ENCODE measurements around the gene PLBD1. TPM values are rescaled to one million over a fixed set of nuclear protein-coding genes. Genes with fewer than 3 reads are reported as not detected.

PLBD1 gene
- total and polyA plus RNA-seq, 8 donors: 3.2 to 35.4 (median 11.3) TPM

GRCh38 chr12:14573118-14573517, 5.4 kb upstream of the PLBD1 start:
- no peak for ATAC-seq
- no peak for TF ChIP-seq CTCF (IDR thresholded peaks at IDR 0.05)
- no peak for DNase-seq
- FAIRE-seq: no peak
- H3K9me3 ChIP-seq: no peaks in the 10 kb centered on the region
- 67 to 75% methylated on average over 5 of the region's 5 CpGs for WGBS, 2 donors
- no peak overlapping the region for H3K27ac ChIP-seq
- H3K4me1 ChIP-seq: peaks cover 3 to 8% (median 6%) of the 10 kb centered on the region in 3 donors
- no peaks in the 10 kb centered on the region for H3K27me3 ChIP-seq
- no peak overlapping the region for H3K4me3 ChIP-seq
- intact Hi-C loops (cut with DNase I): no loop called here
- no peaks in the 10 kb centered on the region for H3K36me3 ChIP-seq

- no peaks in the 10 kb centered on the region for H3K9me3 ChIP-seq
- intact Hi-C loops (cut with DNase I): no loop called here
- TF ChIP-seq CTCF (IDR thresholded peaks at IDR 0.05): no peak
- H3K4me3 ChIP-seq: no peak overlapping the region
- DNase-seq (no peak), FAIRE-seq (no peak), ATAC-seq (no peak)
- no peaks in the 10 kb centered on the region for H3K36me3 ChIP-seq
- no peak overlapping the region for H3K27ac ChIP-seq
- 81 to 82% methylated on average over 4 of the region's 4 CpGs for WGBS, 2 donors
- peaks cover 3 to 8% (median 6%) of the 10 kb centered on the region in 3 donors for H3K4me1 ChIP-seq
- H3K27me3 ChIP-seq: no peaks in the 10 kb centered on the region
Observed at GRCh38 chr12:14572401-14572800, 4.7 kb upstream of the PLBD1 start.

DNA sequence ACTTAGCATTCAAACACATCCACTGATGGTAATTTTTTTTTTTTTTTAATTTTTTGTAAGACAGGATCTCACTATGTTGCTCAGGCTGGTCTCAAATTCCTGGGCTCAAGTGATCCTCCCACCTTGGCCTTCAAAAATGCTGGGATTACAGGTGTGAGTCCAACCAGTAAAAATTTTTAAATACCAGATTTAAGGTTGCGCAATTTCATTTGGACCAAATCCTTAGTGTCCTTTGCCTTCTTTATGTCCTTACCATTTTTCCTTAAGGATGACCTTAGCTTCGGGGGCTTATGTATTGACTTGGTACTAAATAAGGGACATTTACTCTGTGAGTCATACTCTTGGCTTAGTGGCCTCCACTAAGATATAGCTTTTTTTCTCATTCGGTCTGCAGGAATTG, 4.1 kb upstream of the PLBD1 start:
- no peaks in the 10 kb centered on the region for H3K27me3 ChIP-seq
- FAIRE-seq: no peak

DNA sequence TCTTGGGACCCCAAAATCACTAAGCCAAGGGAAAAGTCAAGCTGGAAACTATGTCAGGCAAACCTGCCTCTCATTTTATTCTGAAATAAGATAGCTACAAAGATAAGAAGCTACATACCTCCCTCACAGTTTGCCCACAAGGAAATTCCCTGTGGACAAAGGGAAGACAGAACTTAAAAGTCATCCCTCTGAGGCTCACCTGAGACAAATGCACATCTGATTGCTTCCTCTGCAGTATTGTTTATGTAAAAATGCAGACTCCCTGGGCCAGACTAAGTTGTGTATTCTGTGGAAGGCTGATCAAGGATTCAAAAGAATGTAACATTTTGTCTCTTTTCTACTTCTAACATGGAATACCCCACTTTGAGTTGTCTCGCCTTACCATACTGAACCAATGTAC, 2.5 kb upstream of the PLBD1 start:
- H3K4me3 ChIP-seq: no peak overlapping the region
- H3K27ac ChIP-seq: no peak overlapping the region
- H3K9me3 ChIP-seq: no peaks in the 10 kb centered on the region
- WGBS, 2 donors: 96 to 97% methylated on average over 1 of the region's 1 CpG
- DNase-seq (no peak), FAIRE-seq (no peak), ATAC-seq (no peak)
- no peaks in the 10 kb centered on the region for H3K27me3 ChIP-seq
- intact Hi-C loops (cut with DNase I): no loop called here
- H3K4me1 ChIP-seq: peaks cover 3 to 21% (median 6%) of the 10 kb centered on the region in 3 donors
- no peak for TF ChIP-seq CTCF (IDR thresholded peaks at IDR 0.05)
- H3K36me3 ChIP-seq: no peaks in the 10 kb centered on the region

More for the DNA sequence above, 4.1 kb upstream of the PLBD1 start:
- DNase-seq (no peak), ATAC-seq (no peak)
- Histone ChIP-seq H3K9me3 (no peaks in the 10 kb centered on the region), H3K4me1 (peaks cover 3 to 8% (median 6%) of the 10 kb centered on the region in 3 donors), H3K4me3 (no peak overlapping the region), H3K27ac (no peak overlapping the region), H3K36me3 (no peaks in the 10 kb centered on the region)
- WGBS, 2 donors: 55 to 64% methylated on average over 3 of the region's 3 CpGs
- intact Hi-C loops (cut with DNase I): no loop called here
- no peak for TF ChIP-seq CTCF (IDR thresholded peaks at IDR 0.05)

DNA sequence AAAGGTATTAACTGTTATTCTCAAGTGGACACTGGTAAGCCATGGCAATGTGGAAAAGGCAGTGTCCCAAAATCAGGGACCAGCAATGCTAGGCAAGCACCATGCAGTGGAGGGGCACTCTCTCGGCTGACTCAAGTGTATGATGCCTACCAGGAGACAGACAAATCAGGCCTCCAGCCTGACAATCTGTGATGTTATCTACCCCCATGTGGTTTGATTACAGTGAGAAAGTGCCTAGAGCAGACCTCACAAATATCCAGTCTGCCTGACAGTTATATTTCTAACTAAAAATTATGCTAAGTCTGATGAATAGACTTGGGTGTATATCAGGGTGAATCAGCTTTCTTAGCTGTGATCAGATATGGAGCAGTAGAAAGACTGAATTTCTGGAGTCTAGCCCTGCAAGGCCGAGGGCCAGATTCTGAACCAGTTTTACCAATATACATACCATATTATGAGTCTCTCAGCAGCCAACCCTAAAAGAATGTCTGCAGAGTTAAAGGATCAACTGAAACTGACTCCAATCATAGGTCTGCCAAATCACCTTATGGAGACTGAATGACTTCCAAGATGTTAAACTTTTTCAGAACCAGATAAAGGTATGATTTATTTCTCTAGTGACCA, 3.2 kb downstream of the PLBD1 start:
- TF ChIP-seq CTCF (IDR thresholded peaks at IDR 0.05): no peak
- H3K4me3 ChIP-seq: no peak overlapping the region
- H3K27me3 ChIP-seq: no peaks in the 10 kb centered on the region
- 57 to 62% methylated on average over 2 of the region's 2 CpGs for WGBS, 2 donors
- H3K36me3 ChIP-seq: no peaks in the 10 kb centered on the region
- H3K4me1 ChIP-seq: peaks cover 19 to 57% (median 21%) of the 10 kb centered on the region in 3 donors
- DNase-seq (no peak), FAIRE-seq (no peak), ATAC-seq (no peak)
- intact Hi-C loops (cut with DNase I): no loop called here
- no peaks in the 10 kb centered on the region for H3K9me3 ChIP-seq
- peak overlapping the region in 2 of 4 donors; percentile 13 to 38 for H3K27ac ChIP-seq

All from pancreas (tissue), 10 donors.